ENCODE measurements around the gene GPR50.

GPR50 gene

GRCh38 chrX:151176231-151176750 lies at the start of gene GPR50:
Gene GPR50, plus strand, starts transcription at chrX:151176584. Its CDS starts 138 bp downstream, at chrX:151176722.
- no peak for DNase-seq (ENCODE audit: low read depth in 2 of 3, low spot score in 2 of 3)

GRCh38 chrX:151132531-151132930 lies 43.9 kb upstream of the GPR50 start:
- no peak for DNase-seq (ENCODE audit: low read depth in 2 of 3, low spot score in 2 of 3)

GRCh38 chrX:151151665-151152267 lies 24.6 kb upstream of the GPR50 start:
- DNase-seq (ENCODE audit: low read depth in 2 of 3, low spot score in 2 of 3): no peak

GRCh38 chrX:151153086-151153485 lies 23.3 kb upstream of the GPR50 start:
- no peak for DNase-seq (ENCODE audit: low read depth in 2 of 3, low spot score in 2 of 3)

- DNase-seq (ENCODE audit: low read depth in 2 of 3, low spot score in 2 of 3): no peak
Measured at GRCh38 chrX:151153667-151154066, 22.7 kb upstream of the GPR50 start.

GRCh38 chrX:151155234-151155633 lies 21.1 kb upstream of the GPR50 start:
- no peak for DNase-seq (ENCODE audit: low read depth in 2 of 3, low spot score in 2 of 3)

- no peak for DNase-seq (ENCODE audit: low read depth in 2 of 3, low spot score in 2 of 3)
Measured at GRCh38 chrX:151161690-151162089, 14.7 kb upstream of the GPR50 start.

GRCh38 chrX:151167791-151168345 lies 8.5 kb upstream of the GPR50 start:
- DNase-seq (ENCODE audit: low read depth in 2 of 3, low spot score in 2 of 3): no peak

GRCh38 chrX:151169783-151170182 lies 6.6 kb upstream of the GPR50 start:
- no peak for DNase-seq (ENCODE audit: low read depth in 2 of 3, low spot score in 2 of 3)

- DNase-seq (ENCODE audit: low read depth in 2 of 3, low spot score in 2 of 3): no peak
Measured at GRCh38 chrX:151174581-151175282, 1.7 kb upstream of the GPR50 start.

- no peak for DNase-seq (ENCODE audit: low read depth in 2 of 3, low spot score in 2 of 3)
Measured at GRCh38 chrX:151175283-151176062, 911 bp upstream of the GPR50 start.

GRCh38 chrX:151177141-151178027 lies 1.0 kb downstream of the GPR50 start:
- DNase-seq (ENCODE audit: low read depth in 2 of 3, low spot score in 2 of 3): no peak

GRCh38 chrX:151178746-151179145 lies 2.4 kb downstream of the GPR50 start:
- no peak for DNase-seq (ENCODE audit: low read depth in 2 of 3, low spot score in 2 of 3)

- no peak for DNase-seq (ENCODE audit: low read depth in 2 of 3, low spot score in 2 of 3)
Measured at GRCh38 chrX:151180400-151180799, 4.0 kb downstream of the GPR50 start.

GRCh38 chrX:151181088-151181487 lies 4.7 kb downstream of the GPR50 start:
- no peak for DNase-seq (ENCODE audit: low read depth in 2 of 3, low spot score in 2 of 3)

- no peak for DNase-seq (ENCODE audit: low read depth in 2 of 3, low spot score in 2 of 3)
Measured at GRCh38 chrX:151183233-151183753, 6.9 kb downstream of the GPR50 start.

- DNase-seq (ENCODE audit: low read depth in 2 of 3, low spot score in 2 of 3): no peak
Measured at GRCh38 chrX:151183912-151184565, 7.7 kb downstream of the GPR50 start.

- no peak for DNase-seq (ENCODE audit: low read depth in 2 of 3, low spot score in 2 of 3)
Measured at GRCh38 chrX:151184705-151185104, 8.3 kb downstream of the GPR50 start.

GRCh38 chrX:151206871-151207270 lies 30.5 kb downstream of the GPR50 start:
- no peak for DNase-seq (ENCODE audit: low read depth in 2 of 3, low spot score in 2 of 3)

GRCh38 chrX:151225843-151226242 lies 49.5 kb downstream of the GPR50 start:
- no peak for DNase-seq (ENCODE audit: low read depth in 2 of 3, low spot score in 2 of 3)
